ENCODE measurements around the gene ITIH3.
A peak's percentile ranks its signal among the peaks of the same experiment; 100 is the strongest.

The ITIH3 gene

DNA sequence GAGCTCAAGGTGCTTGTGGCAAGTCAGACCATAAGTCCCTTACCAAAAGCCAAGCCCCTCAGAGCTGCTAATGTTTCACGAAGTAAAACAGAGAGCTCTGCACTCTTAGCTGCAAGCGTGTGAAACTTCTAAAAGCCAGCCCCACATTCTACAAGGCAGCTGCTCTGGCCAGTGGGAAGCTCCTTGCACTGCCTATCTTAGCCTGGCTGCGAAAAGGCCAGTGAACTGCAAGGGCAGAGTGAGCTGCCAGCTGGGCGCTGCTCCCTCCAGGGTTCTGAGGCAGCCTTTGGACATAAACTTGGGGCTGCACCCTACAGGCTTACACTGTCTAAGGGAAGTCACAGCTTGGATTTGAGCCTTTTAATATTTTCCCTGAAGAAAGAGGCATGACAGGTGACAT, 42.4 kb downstream of the ITIH3 start:
- no peak for DNase-seq
- no peaks in the 10 kb centered on the region for H3K9me3 ChIP-seq (ENCODE audit: severe bottlenecking)
- no peaks in the 10 kb centered on the region; the same call in 1 of the 2 replicates for H3K36me3 ChIP-seq
- H3K4me3 ChIP-seq (ENCODE audit: low read depth, low read length): no peak overlapping the region
- TF ChIP-seq, protein P1, sequence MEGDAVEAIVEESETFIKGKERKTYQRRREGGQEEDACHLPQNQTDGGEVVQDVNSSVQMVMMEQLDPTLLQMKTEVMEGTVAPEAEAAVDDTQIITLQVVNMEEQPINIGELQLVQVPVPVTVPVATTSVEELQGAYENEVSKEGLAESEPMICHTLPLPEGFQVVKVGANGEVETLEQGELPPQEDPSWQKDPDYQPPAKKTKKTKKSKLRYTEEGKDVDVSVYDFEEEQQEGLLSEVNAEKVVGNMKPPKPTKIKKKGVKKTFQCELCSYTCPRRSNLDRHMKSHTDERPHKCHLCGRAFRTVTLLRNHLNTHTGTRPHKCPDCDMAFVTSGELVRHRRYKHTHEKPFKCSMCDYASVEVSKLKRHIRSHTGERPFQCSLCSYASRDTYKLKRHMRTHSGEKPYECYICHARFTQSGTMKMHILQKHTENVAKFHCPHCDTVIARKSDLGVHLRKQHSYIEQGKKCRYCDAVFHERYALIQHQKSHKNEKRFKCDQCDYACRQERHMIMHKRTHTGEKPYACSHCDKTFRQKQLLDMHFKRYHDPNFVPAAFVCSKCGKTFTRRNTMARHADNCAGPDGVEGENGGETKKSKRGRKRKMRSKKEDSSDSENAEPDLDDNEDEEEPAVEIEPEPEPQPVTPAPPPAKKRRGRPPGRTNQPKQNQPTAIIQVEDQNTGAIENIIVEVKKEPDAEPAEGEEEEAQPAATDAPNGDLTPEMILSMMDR (IDR thresholded peaks at IDR 0.05; ENCODE audit: low read depth, low read length): no peak
- H3K27me3 ChIP-seq (ENCODE audit: insufficient read depth, low read depth, severe bottlenecking): no peaks in the 10 kb centered on the region
- H3K27ac ChIP-seq: no peak overlapping the region

DNA sequence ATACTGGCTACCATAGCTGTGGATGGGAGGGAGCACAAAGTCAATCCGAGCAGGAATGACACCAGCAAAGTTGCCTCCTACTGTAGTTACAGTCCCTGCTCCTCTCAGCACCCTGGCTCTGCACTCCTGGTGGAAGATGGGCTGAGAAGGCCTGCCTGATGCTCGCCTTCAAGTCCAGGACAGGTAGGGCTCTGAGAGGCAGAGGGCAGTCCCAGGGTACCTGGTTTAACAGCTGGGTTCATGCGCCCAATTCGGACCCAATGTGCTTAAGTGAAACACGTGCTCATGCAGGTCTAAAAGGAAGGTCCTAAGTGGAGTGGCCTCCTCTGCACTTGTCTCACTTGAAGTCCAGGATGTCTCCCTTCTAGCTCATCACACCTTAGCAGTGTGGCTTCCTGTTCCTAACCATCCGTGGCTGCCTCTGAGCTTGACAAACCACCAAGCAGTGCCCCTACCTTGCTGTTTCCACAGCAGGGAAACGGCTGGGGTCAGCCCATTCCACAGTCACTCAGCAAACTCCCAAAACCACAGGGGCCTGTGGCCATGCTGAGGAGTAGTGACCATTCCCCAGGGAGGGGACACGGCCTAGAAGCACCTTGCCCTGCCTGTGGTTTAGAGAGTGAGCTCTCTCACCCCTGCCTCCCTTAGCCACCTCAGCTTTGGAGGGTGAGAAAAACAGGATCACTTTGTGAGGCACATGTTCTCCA, 44.1 kb downstream of the ITIH3 start:
- no peak overlapping the region for H3K4me3 ChIP-seq (ENCODE audit: low read depth, low read length)
- no peaks in the 10 kb centered on the region for H3K9me3 ChIP-seq (ENCODE audit: severe bottlenecking)
- H3K36me3 ChIP-seq: no peaks in the 10 kb centered on the region; the same call in 1 of the 2 replicates
- peak overlapping the region; percentile 64 for H3K27ac ChIP-seq
- TF ChIP-seq, protein P1 (IDR thresholded peaks at IDR 0.05; ENCODE audit: low read depth, low read length): no peak
- H3K27me3 ChIP-seq (ENCODE audit: insufficient read depth, low read depth, severe bottlenecking): no peaks in the 10 kb centered on the region
- no peak for DNase-seq

- no peaks in the 10 kb centered on the region; the same call in 1 of the 2 replicates for H3K36me3 ChIP-seq
- TF ChIP-seq, protein P1 (IDR thresholded peaks at IDR 0.05; ENCODE audit: low read depth, low read length): no peak
- peak; percentile 56 for DNase-seq
- no peak overlapping the region for H3K4me3 ChIP-seq (ENCODE audit: low read depth, low read length)
- no peaks in the 10 kb centered on the region for H3K9me3 ChIP-seq (ENCODE audit: severe bottlenecking)
- no peaks in the 10 kb centered on the region for H3K27me3 ChIP-seq (ENCODE audit: insufficient read depth, low read depth, severe bottlenecking)
- peak overlapping the region; percentile 64 for H3K27ac ChIP-seq
Measured at GRCh38 chr3:52839268-52839575, 44.6 kb downstream of the ITIH3 start.

DNA sequence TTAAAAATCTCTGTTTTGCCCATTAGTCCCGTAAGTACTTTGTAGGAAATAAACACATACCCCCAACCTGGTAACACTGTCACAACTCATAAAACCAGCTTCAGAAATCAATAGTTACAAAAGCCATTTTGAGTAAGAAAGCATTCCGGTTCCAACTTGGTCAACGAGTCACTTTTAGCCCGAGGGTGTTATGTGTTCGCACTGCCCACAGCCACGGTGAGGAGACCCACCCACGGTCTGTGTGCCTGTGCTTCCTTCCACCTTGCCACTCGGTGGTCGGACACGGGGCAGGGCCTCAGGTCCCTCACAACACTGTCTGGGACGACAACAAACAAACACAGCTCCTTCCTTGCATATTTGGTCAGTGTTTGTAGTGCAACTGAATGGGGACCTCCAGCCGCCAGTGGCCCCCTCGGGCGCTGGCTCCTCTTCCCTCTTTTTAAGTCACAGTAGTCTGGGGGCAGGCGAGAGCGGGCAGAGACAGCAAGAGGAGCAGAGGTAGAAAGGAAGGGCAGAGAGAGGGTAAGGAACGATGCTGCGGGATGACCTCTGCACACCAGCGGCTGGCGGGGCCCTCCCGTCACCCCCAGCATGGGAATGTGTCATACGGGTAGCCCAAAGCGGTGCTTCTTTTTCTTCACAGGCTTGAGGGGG, 45.4 kb downstream of the ITIH3 start:
- H3K9me3 ChIP-seq (ENCODE audit: severe bottlenecking): no peaks in the 10 kb centered on the region
- peak overlapping the region; percentile 64 for H3K27ac ChIP-seq
- no peak overlapping the region for H3K4me3 ChIP-seq (ENCODE audit: low read depth, low read length)
- TF ChIP-seq, protein P1 (IDR thresholded peaks at IDR 0.05; ENCODE audit: low read depth, low read length): no peak
- DNase-seq: no peak
- no peaks in the 10 kb centered on the region for H3K27me3 ChIP-seq (ENCODE audit: insufficient read depth, low read depth, severe bottlenecking)
- no peaks in the 10 kb centered on the region; the same call in 1 of the 2 replicates for H3K36me3 ChIP-seq

DNA sequence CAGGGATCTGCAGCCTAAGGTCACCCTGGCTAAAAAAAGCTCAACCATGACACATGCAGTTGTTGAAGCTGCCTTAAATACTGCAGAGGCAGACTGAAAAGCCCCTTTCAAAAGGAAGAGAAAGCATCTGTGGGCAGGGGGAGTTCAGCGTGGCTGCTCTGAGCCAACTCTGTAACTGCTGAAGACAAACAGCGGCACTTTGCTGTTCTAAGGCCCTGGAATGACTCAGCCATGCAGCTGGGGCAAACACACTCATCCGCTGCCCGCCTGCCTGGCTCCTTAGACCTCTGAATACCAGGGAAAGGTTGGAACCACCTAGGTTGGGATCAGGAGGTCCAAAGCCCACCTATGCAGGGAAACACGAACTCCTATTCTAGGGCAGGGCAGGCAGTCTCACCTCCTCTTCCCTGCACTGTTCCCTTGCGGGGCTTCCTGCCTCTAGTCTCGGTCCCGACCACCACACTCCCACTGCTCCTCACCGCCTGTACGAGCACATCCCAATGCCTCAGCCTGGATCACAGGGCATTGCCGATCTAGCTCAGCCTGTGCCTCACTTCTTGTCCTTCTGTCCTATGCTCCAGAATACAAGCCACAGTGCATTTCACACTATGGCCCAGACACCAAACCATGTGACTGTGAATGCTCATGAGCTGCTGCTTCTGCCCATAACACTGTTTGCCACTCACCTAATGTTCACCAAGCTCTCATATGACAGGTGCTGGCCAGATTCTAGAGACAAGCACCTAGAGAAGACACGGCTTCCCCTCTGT, 46.8 kb downstream of the ITIH3 start:
- DNase-seq: no peak
- Histone ChIP-seq H3K27ac (no peak overlapping the region), H3K9me3 (ENCODE audit: severe bottlenecking) (no peaks in the 10 kb centered on the region), H3K27me3 (ENCODE audit: insufficient read depth, low read depth, severe bottlenecking) (no peaks in the 10 kb centered on the region), H3K4me3 (ENCODE audit: low read depth, low read length) (no peak overlapping the region), H3K36me3 (no peaks in the 10 kb centered on the region; the same call in 1 of the 2 replicates)
- TF ChIP-seq, protein P1 (IDR thresholded peaks at IDR 0.05; ENCODE audit: low read depth, low read length): no peak
